Activated CD4-positive, alpha-beta T cell treated with anti-CD3 and anti-CD28 coated beads for 36 hours (primary cell): Measurements from ENCODE around the gene KIFAP3. TPM values are rescaled to one million over a fixed set of nuclear protein-coding genes. Genes with fewer than 3 reads are reported as not detected.

Experiments used
- ATAC-seq: fragments of 200-7000 bp; cut with Tn5 transposase; one replicate; pipeline ENCODE4 v1.10.0; 2021; ENCODE audit warnings: mild to moderate bottlenecking, moderate library complexity
- CTCF ChIA-PET: fragments of 350-600 bp; sonication (Branson Sonifier 250); formaldehyde crosslinking; loops from one replicate; lab custom pipeline; 2021; ENCODE audit warnings: antibody characterized with exemption; lab: Charles Lee
- POLR2A ChIA-PET: fragments of 350-600 bp; sonication (Branson Sonifier 250); formaldehyde crosslinking; loops from one replicate; lab custom pipeline; 2021; ENCODE audit warnings: antibody characterized with exemption, inconsistent platforms; lab: Charles Lee
- DNase-seq: peaks from one replicate; pipeline ENCODE4 v3.0.0-alpha.2; 2020
- H3K27ac Mint-ChIP-seq: one replicate; pipeline ENCODE4 v1.8.0; 2021; ENCODE audit warnings: mixed read lengths
- H3K27me3 Mint-ChIP-seq: one replicate; pipeline ENCODE4 v1.8.0; 2021; ENCODE audit warnings: mixed read lengths
- H3K36me3 Mint-ChIP-seq: one replicate; pipeline ENCODE4 v1.8.0; 2021; ENCODE audit warnings: low read depth, mixed read lengths
- H3K4me1 Mint-ChIP-seq: one replicate; pipeline ENCODE4 v1.8.0; 2021; ENCODE audit warnings: mixed read lengths
- H3K4me3 Mint-ChIP-seq: one replicate; pipeline ENCODE4 v1.8.0; 2021; ENCODE audit warnings: mild to moderate bottlenecking, moderate library complexity, mixed read lengths
- H3K9me3 Mint-ChIP-seq: one replicate; pipeline ENCODE4 v1.8.0; 2021; ENCODE audit warnings: low read depth, mixed read lengths
- intact Hi-C, 2 experiments: fragments of 100-400 bp; cut with DNase I in 1 of 2; cut with micrococcal nuclease in 1 of 2; formaldehyde crosslinking; loops; one replicate each; pipeline versions ENCODE4 v1.14.2 to v1.15.1; 2022 to 2024; cut with DNase I, micrococcal nuclease
- total RNA-seq, 2 experiments: library from RNA; stranded (reverse); gene quantifications; one replicate each; pipeline ENCODE4 v1.2.3, GENCODE V29; 2021

KIFAP3 gene
- total RNA-seq, 2 experiments from 2014 or later = 10.9 to 11.5 TPM

- ATAC-seq (no peak), DNase-seq (no peak)
- no peaks in the 10 kb centered on the region for H3K9me3 Mint-ChIP-seq
- H3K4me1 Mint-ChIP-seq = peaks cover 22% of the 10 kb centered on the region
- peaks cover 5% of the 10 kb centered on the region for H3K27me3 Mint-ChIP-seq
- CTCF ChIA-PET = interaction anchor here (1.0 kb wide), 1 partner anchor 12 kb away, joined by 4 read pairs; no protein-coding TSS in a partner anchor
- no peak overlapping the region for H3K27ac Mint-ChIP-seq
- intact Hi-C loops = loop anchor here (10.0 kb wide), 3 partner anchors 635 to 1885 kb away; partner anchors contain the start of genes FMO4 (in 1 of the 2), GORAB (in 1 of the 2) and METTL13 (in 1 of the 2)
- no peaks in the 10 kb centered on the region for H3K36me3 Mint-ChIP-seq
- POLR2A ChIA-PET = interaction anchor here (0.6 kb wide), 1 partner anchor 171 kb away, joined by 3 read pairs; no protein-coding TSS in a partner anchor
- no peak overlapping the region for H3K4me3 Mint-ChIP-seq
Measured at GRCh38 chr1:169899519-169900217, 174.8 kb downstream of the KIFAP3 start.

GRCh38 chr1:169896013-169896412 lies 178.5 kb downstream of the KIFAP3 start:
- Mint-ChIP-seq H3K27me3 (peaks cover 3% of the 10 kb centered on the region), H3K4me1 (peaks cover 24% of the 10 kb centered on the region), H3K9me3 (no peaks in the 10 kb centered on the region), H3K27ac (no peak overlapping the region), H3K4me3 (no peak overlapping the region), H3K36me3 (peaks cover 8% of the 10 kb centered on the region)
- ATAC-seq (no peak), DNase-seq (no peak)
- intact Hi-C loops = loop anchor here (10.0 kb wide), 3 partner anchors 639 to 1889 kb away; partner anchors contain the start of genes FMO4 (in 1 of the 2), GORAB (in 1 of the 2) and METTL13 (in 1 of the 2)
- ChIA-PET CTCF (interaction anchor here (0.6 kb wide), 1 partner anchor 773 kb away, joined by 3 read pairs; no protein-coding TSS in a partner anchor), POLR2A (no interaction called here)

GRCh38 chr1:169894424-169895145 lies 179.9 kb downstream of the KIFAP3 start:
- peak overlapping the region; percentile 99 for H3K27ac Mint-ChIP-seq
- H3K36me3 Mint-ChIP-seq = peaks cover 11% of the 10 kb centered on the region
- ChIA-PET POLR2A (interaction anchor here (0.6 to 1.4 kb wide), 3 partner anchors 33 to 100 kb away, joined by 3 to 9 read pairs (median 3); partner anchors contain the start of gene METTL18), CTCF (interaction anchor here (0.7 to 1.4 kb wide), 6 partner anchors 14 to 645 kb away, joined by 3 to 4 read pairs (median 4); no protein-coding TSS in a partner anchor)
- DNase-seq (peak; percentile 16), ATAC-seq (no peak)
- H3K4me1 Mint-ChIP-seq = peaks cover 36% of the 10 kb centered on the region
- H3K27me3 Mint-ChIP-seq = no peaks in the 10 kb centered on the region
- intact Hi-C loops = loop anchor here (1.0 to 10.0 kb wide), 16 partner anchors 14 to 1948 kb away; partner anchors contain the start of genes GORAB (in 2 of the 2), BLZF1 (in 1 of the 2), DNM3 (in 1 of the 2) and F5 (in 1 of the 2)
- H3K4me3 Mint-ChIP-seq = peak overlapping the region; percentile 80
- no peaks in the 10 kb centered on the region for H3K9me3 Mint-ChIP-seq

- ChIA-PET POLR2A (interaction anchor here (0.6 to 1.4 kb wide), 3 partner anchors 32 to 99 kb away, joined by 3 to 9 read pairs (median 3); partner anchors contain the start of gene METTL18), CTCF (interaction anchor here (0.7 to 1.5 kb wide), 8 partner anchors 8 to 646 kb away, joined by 3 to 6 read pairs (median 4); no protein-coding TSS in a partner anchor)
- Mint-ChIP-seq H3K4me1 (peaks cover 43% of the 10 kb centered on the region), H3K27me3 (no peaks in the 10 kb centered on the region), H3K9me3 (no peaks in the 10 kb centered on the region), H3K27ac (peak within 1 kb of the TSS; percentile 99), H3K4me3 (peak within 1 kb of the TSS; percentile 80), H3K36me3 (peaks cover 12% of the 10 kb centered on the region)
- peak; percentile 87 for ATAC-seq
- intact Hi-C loops = loop anchor here (1.0 to 10.0 kb wide), 21 partner anchors 15 to 1948 kb away; partner anchors contain the start of genes F5 (in 2 of the 2), GORAB (in 2 of the 2), KIFAP3 (in 2 of the 2) and METTL13 (in 2 of the 2)
- peak; percentile 92 for DNase-seq
Measured at GRCh38 chr1:169893645-169894423, 180.7 kb downstream of the KIFAP3 start, which contains the start of gene SCYL3. Gene SCYL3, minus strand, starts transcription at chr1:169893896. Its CDS starts 5,056 bp downstream, at chr1:169888840.

GRCh38 chr1:169892927-169893644 lies 181.4 kb downstream of the KIFAP3 start:
- intact Hi-C loops = loop anchor here (1.0 to 10.0 kb wide), 15 partner anchors 181 to 1949 kb away; partner anchors contain the start of genes F5 (in 2 of the 2), METTL13 (in 2 of the 2), SLC19A2 (in 2 of the 2) and DNM3 (in 1 of the 2)
- peak overlapping the region; percentile 89 for H3K27ac Mint-ChIP-seq
- ATAC-seq (no peak), DNase-seq (no peak)
- H3K4me3 Mint-ChIP-seq = peak overlapping the region; percentile 80
- H3K36me3 Mint-ChIP-seq = peaks cover 18% of the 10 kb centered on the region
- H3K4me1 Mint-ChIP-seq = peaks cover 47% of the 10 kb centered on the region
- ChIA-PET POLR2A (interaction anchor here (0.7 to 1.4 kb wide), 2 partner anchors 98 to 213 kb away, joined by 3 to 9 read pairs; partner anchors contain the start of gene METTL18), CTCF (interaction anchor here (0.6 to 1.5 kb wide), 7 partner anchors 9 to 197 kb away, joined by 3 to 6 read pairs (median 3); partner anchors contain the start of gene KIFAP3)
- H3K9me3 Mint-ChIP-seq = no peaks in the 10 kb centered on the region
- no peaks in the 10 kb centered on the region for H3K27me3 Mint-ChIP-seq

- ATAC-seq = no peak
- peaks cover 47% of the 10 kb centered on the region for H3K4me1 Mint-ChIP-seq
- intact Hi-C loops = loop anchor here (2.0 to 10.0 kb wide), 13 partner anchors 180 to 1950 kb away; partner anchors contain the start of genes F5 (in 2 of the 2), METTL13 (in 2 of the 2), SLC19A2 (in 2 of the 2) and DNM3 (in 1 of the 2)
Measured at GRCh38 chr1:169892176-169892926, 182.1 kb downstream of the KIFAP3 start.

GRCh38 chr1:169891539-169891885 lies 183.0 kb downstream of the KIFAP3 start:
- ChIA-PET POLR2A (interaction anchor here (1.0 to 1.2 kb wide), 2 partner anchors 97 to 183 kb away, joined by 4 to 6 read pairs; partner anchors contain the start of genes KIFAP3 and METTL18), CTCF (interaction anchor here (1.3 to 1.5 kb wide), 3 partner anchors 17 to 1254 kb away, joined by 3 to 4 read pairs (median 4); no protein-coding TSS in a partner anchor)
- DNase-seq (no peak), ATAC-seq (no peak)
- Mint-ChIP-seq H3K4me1 (peaks cover 49% of the 10 kb centered on the region), H3K9me3 (no peaks in the 10 kb centered on the region), H3K27me3 (no peaks in the 10 kb centered on the region), H3K27ac (peak overlapping the region; percentile 89), H3K36me3 (peaks cover 27% of the 10 kb centered on the region), H3K4me3 (peak overlapping the region; percentile 80)
- intact Hi-C loops = loop anchor here (1.0 to 10.0 kb wide), 10 partner anchors 96 to 1951 kb away; partner anchors contain the start of genes DNM3 (in 1 of the 2), F5 (in 1 of the 2), FMO4 (in 1 of the 2) and GORAB (in 1 of the 2)

More at GRCh38 chr1:169892176-169892926, 182.1 kb downstream of the KIFAP3 start:
- ChIA-PET POLR2A (interaction anchor here (0.7 kb wide), 1 partner anchor 212 kb away, joined by 3 read pairs; no protein-coding TSS in a partner anchor), CTCF (interaction anchor here (0.5 to 1.5 kb wide), 8 partner anchors 10 to 626 kb away, joined by 3 to 6 read pairs (median 3); partner anchors contain the start of gene KIFAP3)
- Mint-ChIP-seq H3K9me3 (no peaks in the 10 kb centered on the region), H3K27ac (peak overlapping the region; percentile 89), H3K27me3 (no peaks in the 10 kb centered on the region), H3K4me3 (peak overlapping the region; percentile 80), H3K36me3 (peaks cover 21% of the 10 kb centered on the region)
- no peak for DNase-seq

GRCh38 chr1:169890761-169891538 lies 183.5 kb downstream of the KIFAP3 start:
- ChIA-PET POLR2A (interaction anchor here (1.0 to 1.2 kb wide), 2 partner anchors 96 to 183 kb away, joined by 4 to 6 read pairs; partner anchors contain the start of genes KIFAP3 and METTL18), CTCF (interaction anchor here (1.3 to 1.5 kb wide), 3 partner anchors 17 to 1254 kb away, joined by 3 to 4 read pairs (median 4); no protein-coding TSS in a partner anchor)
- peaks cover 52% of the 10 kb centered on the region for H3K4me1 Mint-ChIP-seq
- no peaks in the 10 kb centered on the region for H3K9me3 Mint-ChIP-seq
- H3K27me3 Mint-ChIP-seq = no peaks in the 10 kb centered on the region
- peak; percentile 57 for DNase-seq
- peak overlapping the region; percentile 80 for H3K4me3 Mint-ChIP-seq
- intact Hi-C loops = loop anchor here (1.0 to 10.0 kb wide), 10 partner anchors 96 to 1951 kb away; partner anchors contain the start of genes DNM3 (in 1 of the 2), F5 (in 1 of the 2), FMO4 (in 1 of the 2) and GORAB (in 1 of the 2)
- peak; percentile 47 for ATAC-seq
- H3K36me3 Mint-ChIP-seq = peaks cover 33% of the 10 kb centered on the region
- peak overlapping the region; percentile 89 for H3K27ac Mint-ChIP-seq
